ENCODE results near the gene MLN. TPM values are rescaled to one million over a fixed set of nuclear protein-coding genes. Genes with fewer than 3 reads are reported as not detected.

Gene MLN
- total RNA-seq, 1 donor from 2014 or later = not detected

- intact Hi-C loops (cut with micrococcal nuclease) = no loop called here
Observed at GRCh38 chr6:33813990-33814985, 10.5 kb upstream of the MLN start.

DNA sequence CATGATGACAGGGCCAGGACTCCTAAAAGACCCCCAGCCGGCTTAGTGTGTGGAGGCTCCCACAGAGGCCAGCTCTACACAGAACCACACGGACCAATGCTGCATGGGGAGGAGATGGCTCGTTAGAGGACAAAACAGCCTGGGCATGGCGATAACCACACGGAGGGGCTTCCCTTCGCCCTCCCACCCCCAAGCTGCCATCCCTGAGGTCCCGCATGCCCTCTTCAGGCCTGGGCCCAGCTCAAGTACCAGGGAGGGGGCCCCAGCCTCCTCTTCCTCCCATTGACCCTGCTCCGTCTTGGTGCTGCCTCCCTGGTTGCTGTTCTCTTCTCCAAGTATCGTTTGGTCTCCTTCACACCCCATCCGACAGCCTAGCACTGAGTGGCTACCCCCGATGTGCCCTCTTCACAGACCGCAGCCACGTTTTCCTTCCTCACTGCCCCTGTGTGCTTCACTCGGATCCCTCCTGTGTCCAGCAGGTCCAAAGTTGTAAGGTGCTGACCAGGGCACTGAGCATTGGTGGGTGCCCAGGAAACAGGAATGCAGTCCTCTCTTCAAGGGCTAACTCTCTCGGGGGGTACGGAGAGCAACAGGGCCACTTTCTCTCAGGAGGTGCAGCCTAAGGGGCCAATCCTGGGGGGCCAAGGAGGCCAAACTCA, 9.6 kb upstream of the MLN start:
- Mint-ChIP-seq H3K36me3 (ENCODE audit: low read depth) (no peaks in the 10 kb centered on the region), H3K9me3 (no peaks in the 10 kb centered on the region), H3K4me1 (peaks cover 2% of the 10 kb centered on the region), H3K27ac (no peak overlapping the region), H3K4me3 (no peak overlapping the region), H3K27me3 (peaks cover 49% of the 10 kb centered on the region)
- intact Hi-C loops (cut with micrococcal nuclease) = no loop called here
- DNase-seq = no peak

More at GRCh38 chr6:33813990-33814985, 10.5 kb upstream of the MLN start:
- Mint-ChIP-seq H3K27ac (no peak overlapping the region), H3K9me3 (no peaks in the 10 kb centered on the region), H3K27me3 (peaks cover 41% of the 10 kb centered on the region), H3K4me3 (no peak overlapping the region), H3K36me3 (ENCODE audit: low read depth) (no peaks in the 10 kb centered on the region), H3K4me1 (peaks cover 3% of the 10 kb centered on the region)
- DNase-seq = no peak

- peak; percentile 86 for DNase-seq
- no peak overlapping the region for H3K27ac Mint-ChIP-seq
- intact Hi-C loops (cut with micrococcal nuclease) = no loop called here
- H3K36me3 Mint-ChIP-seq (ENCODE audit: low read depth) = no peaks in the 10 kb centered on the region
- peaks cover 5% of the 10 kb centered on the region for H3K4me1 Mint-ChIP-seq
- H3K9me3 Mint-ChIP-seq = no peaks in the 10 kb centered on the region
- no peak overlapping the region for H3K4me3 Mint-ChIP-seq
- peaks cover 56% of the 10 kb centered on the region for H3K27me3 Mint-ChIP-seq
Observed at GRCh38 chr6:33812669-33813068, 8.9 kb upstream of the MLN start.

DNA sequence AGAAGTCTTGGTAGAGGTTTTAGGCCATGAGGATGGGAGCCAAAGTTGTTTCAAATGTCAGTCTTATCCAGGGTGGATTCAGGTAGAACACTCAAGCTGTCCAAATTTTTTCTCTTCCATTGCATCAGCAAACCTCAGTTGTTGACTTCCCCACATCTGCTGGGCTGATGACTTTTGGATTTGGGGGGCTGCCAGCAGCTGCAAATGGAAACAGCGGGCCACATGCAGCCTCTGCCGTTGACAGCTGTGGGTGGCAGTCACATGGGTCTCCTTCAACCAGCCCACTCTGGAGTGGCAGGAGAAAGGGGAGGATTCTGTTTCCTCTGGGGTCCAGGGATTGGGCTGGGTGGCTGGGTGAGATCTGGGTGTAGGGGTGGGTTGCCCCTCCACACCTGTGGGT, 5.8 kb upstream of the MLN start:
- Mint-ChIP-seq H3K27me3 (peaks cover 51% of the 10 kb centered on the region), H3K36me3 (ENCODE audit: low read depth) (no peaks in the 10 kb centered on the region), H3K4me3 (no peak overlapping the region), H3K4me1 (peaks cover 9% of the 10 kb centered on the region), H3K27ac (no peak overlapping the region), H3K9me3 (no peaks in the 10 kb centered on the region)
- no peak for DNase-seq
- intact Hi-C loops (cut with micrococcal nuclease) = no loop called here

- Mint-ChIP-seq H3K4me3 (no peak overlapping the region), H3K9me3 (no peaks in the 10 kb centered on the region), H3K36me3 (ENCODE audit: low read depth) (no peaks in the 10 kb centered on the region), H3K27ac (no peak overlapping the region), H3K27me3 (peaks cover 51% of the 10 kb centered on the region), H3K4me1 (peaks cover 9% of the 10 kb centered on the region)
- DNase-seq = no peak
- intact Hi-C loops (cut with micrococcal nuclease) = no loop called here
Observed at GRCh38 chr6:33808641-33809180, 4.9 kb upstream of the MLN start.

DNA sequence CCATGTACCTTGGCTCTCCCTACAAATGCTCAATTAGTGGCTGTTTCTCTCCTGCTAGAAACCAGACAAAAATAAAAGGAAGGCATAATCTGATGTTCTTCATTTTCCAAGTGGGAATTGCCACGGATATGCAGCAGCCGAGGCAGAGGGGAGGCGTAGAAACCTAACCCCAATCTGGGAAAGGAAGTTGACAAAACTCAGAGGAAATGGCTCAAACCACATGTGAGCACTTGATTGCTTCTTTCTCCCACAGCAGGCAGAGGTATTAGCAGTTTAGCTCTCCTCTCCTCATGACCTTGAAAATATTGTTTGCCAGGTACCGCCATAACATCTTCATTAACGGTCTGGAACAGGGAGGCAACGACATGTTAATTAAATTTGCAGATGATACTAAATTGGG, 3.8 kb upstream of the MLN start:
- Mint-ChIP-seq H3K9me3 (no peaks in the 10 kb centered on the region), H3K27me3 (peaks cover 46% of the 10 kb centered on the region), H3K4me1 (peaks cover 9% of the 10 kb centered on the region), H3K27ac (no peak overlapping the region), H3K36me3 (ENCODE audit: low read depth) (no peaks in the 10 kb centered on the region), H3K4me3 (no peak overlapping the region)
- no peak for DNase-seq
- intact Hi-C loops (cut with micrococcal nuclease) = no loop called here

DNA sequence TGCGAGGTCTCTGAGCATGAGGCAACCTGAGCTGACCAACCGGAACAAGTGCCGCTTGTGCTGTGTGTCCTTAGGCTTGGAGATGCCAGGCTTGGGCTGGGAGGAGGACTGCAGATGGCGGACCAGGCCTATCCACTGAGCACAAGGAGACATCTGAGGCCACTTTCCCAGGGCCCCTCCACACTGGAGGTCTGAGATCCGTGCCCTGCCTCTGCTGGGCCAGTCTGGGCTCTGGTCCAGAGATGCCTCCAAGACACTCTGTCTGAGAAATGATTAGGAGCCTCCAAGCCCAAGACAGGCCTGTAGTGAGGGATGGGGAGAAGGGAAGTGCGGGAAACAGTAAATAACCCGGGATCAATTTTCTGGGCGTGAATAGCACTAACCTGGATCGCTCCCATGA, 3.0 kb upstream of the MLN start:
- H3K27me3 Mint-ChIP-seq = peaks cover 42% of the 10 kb centered on the region
- H3K4me3 Mint-ChIP-seq = no peak overlapping the region
- H3K9me3 Mint-ChIP-seq = no peaks in the 10 kb centered on the region
- no peak for DNase-seq
- intact Hi-C loops (cut with micrococcal nuclease) = no loop called here
- peaks cover 9% of the 10 kb centered on the region for H3K4me1 Mint-ChIP-seq
- H3K36me3 Mint-ChIP-seq (ENCODE audit: low read depth) = no peaks in the 10 kb centered on the region
- H3K27ac Mint-ChIP-seq = no peak overlapping the region

DNA sequence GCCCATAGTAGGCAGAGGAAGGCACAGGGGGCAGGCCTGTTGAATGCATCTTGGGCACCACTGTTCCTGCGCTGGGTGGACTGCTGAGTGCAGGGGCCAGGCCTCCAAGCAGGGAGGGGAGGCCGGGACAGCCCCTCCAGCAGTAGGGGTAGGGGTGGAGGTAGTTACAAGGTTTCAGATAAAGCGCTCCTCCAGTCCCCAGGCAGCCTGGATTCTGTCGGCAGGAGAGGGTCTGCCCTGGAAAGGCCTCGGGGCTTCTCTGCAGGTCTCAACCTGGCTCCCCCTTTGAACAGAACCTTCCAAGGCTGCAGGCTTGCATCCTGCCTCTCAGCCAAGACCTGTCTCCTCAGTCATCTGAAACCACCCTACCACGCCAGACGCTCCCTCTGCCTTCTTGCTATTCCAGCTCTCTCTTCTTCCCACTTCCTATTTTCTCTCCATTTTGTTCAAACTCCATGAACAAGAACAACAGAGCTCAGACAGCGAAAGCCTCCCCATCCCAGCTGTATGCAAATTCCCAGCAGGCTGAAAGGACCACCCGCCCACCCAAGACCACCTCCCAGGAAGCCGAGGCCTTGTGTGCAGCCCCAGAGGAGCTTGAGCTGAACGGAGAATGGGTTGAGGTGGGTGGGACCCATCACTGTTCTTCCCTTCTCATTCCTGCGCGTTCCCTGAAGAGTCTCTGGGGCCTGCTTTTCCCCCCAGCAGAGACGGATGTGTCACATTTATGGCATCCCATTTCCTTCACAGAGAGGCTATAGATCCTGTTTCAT, 1.4 kb downstream of the MLN start:
- H3K27ac Mint-ChIP-seq = no peak overlapping the region
- no peak overlapping the region for H3K4me3 Mint-ChIP-seq
- intact Hi-C loops (cut with micrococcal nuclease) = no loop called here
- no peaks in the 10 kb centered on the region for H3K9me3 Mint-ChIP-seq
- H3K4me1 Mint-ChIP-seq = peaks cover 6% of the 10 kb centered on the region
- no peaks in the 10 kb centered on the region for H3K36me3 Mint-ChIP-seq (ENCODE audit: low read depth)
- no peak for DNase-seq
- peaks cover 30% of the 10 kb centered on the region for H3K27me3 Mint-ChIP-seq

- H3K27me3 Mint-ChIP-seq = peaks cover 32% of the 10 kb centered on the region
- no peak overlapping the region for H3K27ac Mint-ChIP-seq
- H3K4me3 Mint-ChIP-seq = no peak overlapping the region
- H3K9me3 Mint-ChIP-seq = no peaks in the 10 kb centered on the region
- intact Hi-C loops (cut with micrococcal nuclease) = no loop called here
- no peak for DNase-seq
- peaks cover 5% of the 10 kb centered on the region for H3K4me1 Mint-ChIP-seq
- H3K36me3 Mint-ChIP-seq (ENCODE audit: low read depth) = no peaks in the 10 kb centered on the region
Observed at GRCh38 chr6:33801611-33802010, 2.2 kb downstream of the MLN start.

DNA sequence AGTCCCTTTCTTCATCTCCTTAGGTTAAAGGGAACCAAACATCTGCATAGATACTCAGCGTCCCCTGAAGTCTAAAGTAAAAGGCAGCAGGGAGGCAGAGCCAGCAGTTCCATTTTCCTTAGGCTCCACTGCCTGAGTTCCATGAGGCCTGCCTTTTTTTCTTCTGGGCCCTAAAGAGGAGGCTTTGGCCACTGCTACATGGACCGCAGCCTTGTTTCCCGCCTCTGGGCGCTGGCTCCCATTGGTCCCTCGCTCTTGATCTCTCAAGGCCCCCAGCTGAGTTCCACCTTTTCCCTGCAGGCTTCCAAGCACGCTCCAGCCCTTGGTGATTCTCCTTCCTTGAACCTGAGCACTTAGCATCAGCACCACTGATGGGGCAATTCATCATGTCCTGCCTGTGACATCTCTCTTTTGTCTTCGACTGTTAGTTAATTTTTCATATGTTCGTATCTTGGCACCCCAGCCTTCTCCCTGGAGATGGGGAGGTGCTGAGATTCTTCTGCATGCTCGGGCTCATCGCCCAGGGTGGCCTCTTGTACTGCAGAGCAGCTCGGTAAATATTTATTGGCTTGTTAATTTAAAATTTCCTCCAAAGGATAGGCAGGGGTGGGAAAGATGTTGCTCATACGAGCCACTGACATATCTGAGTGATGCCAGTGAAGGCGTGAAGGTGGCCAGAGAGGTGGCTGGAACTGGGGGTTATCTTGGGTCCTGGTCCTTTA, 3.4 kb downstream of the MLN start:
- H3K27me3 Mint-ChIP-seq = peaks cover 29% of the 10 kb centered on the region
- intact Hi-C loops (cut with micrococcal nuclease) = no loop called here

GRCh38 chr6:33799454-33800113, 4.2 kb downstream of the MLN start:
- H3K27me3 Mint-ChIP-seq = peaks cover 32% of the 10 kb centered on the region
- no peaks in the 10 kb centered on the region for H3K36me3 Mint-ChIP-seq (ENCODE audit: low read depth)
- H3K27ac Mint-ChIP-seq = no peak overlapping the region
- peaks cover 5% of the 10 kb centered on the region for H3K4me1 Mint-ChIP-seq
- no peaks in the 10 kb centered on the region for H3K9me3 Mint-ChIP-seq
- no peak overlapping the region for H3K4me3 Mint-ChIP-seq
- DNase-seq = no peak
- intact Hi-C loops (cut with micrococcal nuclease) = no loop called here

More for the DNA sequence above, 3.4 kb downstream of the MLN start:
- no peak overlapping the region for H3K4me3 Mint-ChIP-seq
- no peak overlapping the region for H3K27ac Mint-ChIP-seq
- H3K36me3 Mint-ChIP-seq (ENCODE audit: low read depth) = no peaks in the 10 kb centered on the region
- H3K9me3 Mint-ChIP-seq = no peaks in the 10 kb centered on the region
- H3K4me1 Mint-ChIP-seq = peaks cover 5% of the 10 kb centered on the region
- no peak for DNase-seq

GRCh38 chr6:33798343-33798848, 5.4 kb downstream of the MLN start:
- no peak overlapping the region for H3K4me3 Mint-ChIP-seq
- peaks cover 32% of the 10 kb centered on the region for H3K27me3 Mint-ChIP-seq
- H3K9me3 Mint-ChIP-seq = no peaks in the 10 kb centered on the region
- intact Hi-C loops (cut with micrococcal nuclease) = no loop called here
- peaks cover 5% of the 10 kb centered on the region for H3K4me1 Mint-ChIP-seq
- H3K27ac Mint-ChIP-seq = no peak overlapping the region
- DNase-seq = no peak
- no peaks in the 10 kb centered on the region for H3K36me3 Mint-ChIP-seq (ENCODE audit: low read depth)
